Neural progenitor cell (in vitro differentiated cells): ENCODE results near the gene PLN.

Experiments used
- EZH2 ChIP-seq: fragments of 200-600 bp; sonication (generic); IDR thresholded peaks from 2 replicates; pipeline ENCODE4 v1.6.1; 2017; ENCODE audit warnings: antibody characterized with exemption, mild to moderate bottlenecking, moderate library complexity
- EZH2phosphoT487 ChIP-seq: fragments of 200-600 bp; sonication (generic); IDR thresholded peaks from 2 replicates; pipeline ENCODE4 v1.6.1; 2017; ENCODE audit warnings: antibody characterized with exemption
- TF ChIP-seq, protein P1 (sequence below): fragments of 200-600 bp; sonication (generic); IDR thresholded peaks from 2 replicates; pipeline ENCODE4 v1.5.1; 2017; ENCODE audit warnings: antibody characterized with exemption, mild to moderate bottlenecking

DNA sequence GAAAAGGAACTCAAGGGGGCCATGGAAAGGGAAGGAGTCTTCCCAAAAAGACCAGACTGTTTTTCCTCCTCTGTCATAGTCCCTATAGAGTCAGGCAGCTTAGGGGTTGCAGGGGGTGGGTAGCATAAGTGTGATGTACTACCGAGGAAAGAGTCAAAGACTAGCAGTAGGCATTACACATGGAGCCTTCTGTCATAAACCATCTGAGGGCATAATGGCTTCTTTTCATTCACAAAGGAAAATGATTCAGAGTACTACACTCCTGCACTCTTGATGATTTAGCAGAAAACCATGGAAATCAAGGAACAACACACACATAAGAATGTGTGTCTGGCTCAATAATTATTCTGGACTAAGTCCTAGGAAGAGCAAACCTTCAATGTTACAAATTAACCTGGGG lies 14.9 kb downstream of the PLN start:
- TF ChIP-seq, protein P1, sequence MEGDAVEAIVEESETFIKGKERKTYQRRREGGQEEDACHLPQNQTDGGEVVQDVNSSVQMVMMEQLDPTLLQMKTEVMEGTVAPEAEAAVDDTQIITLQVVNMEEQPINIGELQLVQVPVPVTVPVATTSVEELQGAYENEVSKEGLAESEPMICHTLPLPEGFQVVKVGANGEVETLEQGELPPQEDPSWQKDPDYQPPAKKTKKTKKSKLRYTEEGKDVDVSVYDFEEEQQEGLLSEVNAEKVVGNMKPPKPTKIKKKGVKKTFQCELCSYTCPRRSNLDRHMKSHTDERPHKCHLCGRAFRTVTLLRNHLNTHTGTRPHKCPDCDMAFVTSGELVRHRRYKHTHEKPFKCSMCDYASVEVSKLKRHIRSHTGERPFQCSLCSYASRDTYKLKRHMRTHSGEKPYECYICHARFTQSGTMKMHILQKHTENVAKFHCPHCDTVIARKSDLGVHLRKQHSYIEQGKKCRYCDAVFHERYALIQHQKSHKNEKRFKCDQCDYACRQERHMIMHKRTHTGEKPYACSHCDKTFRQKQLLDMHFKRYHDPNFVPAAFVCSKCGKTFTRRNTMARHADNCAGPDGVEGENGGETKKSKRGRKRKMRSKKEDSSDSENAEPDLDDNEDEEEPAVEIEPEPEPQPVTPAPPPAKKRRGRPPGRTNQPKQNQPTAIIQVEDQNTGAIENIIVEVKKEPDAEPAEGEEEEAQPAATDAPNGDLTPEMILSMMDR = no peak
- no peak for TF ChIP-seq EZH2phosphoT487
- TF ChIP-seq EZH2 = no peak
